Smooth muscle cell (in vitro differentiated cells): ENCODE measurements around the gene CD81. TPM values are rescaled to one million over a fixed set of nuclear protein-coding genes. Genes with fewer than 3 reads are reported as not detected.

Experiments used
- DNase-seq: peaks from one replicate; lab custom pipeline; 2025; ENCODE audit not compliant: unreplicated experiment; lab: John Stamatoyannopoulos, UW
- H2AFZ ChIP-seq: fragments of 200-600 bp; sonication (generic); 2 replicates; pipeline ENCODE4 v1.6.0; 2016; ENCODE audit warnings: antibody characterized with exemption, low read depth, mild to moderate bottlenecking
- H3F3A ChIP-seq: fragments of 200-600 bp; sonication (generic); 2 replicates; pipeline ENCODE4 v1.6.0; 2017; ENCODE audit warnings: antibody characterized with exemption, low read depth
- H3K27ac ChIP-seq: fragments of 200-600 bp; sonication (generic); 2 replicates; pipeline ENCODE4 v1.5.1; 2016; ENCODE audit warnings: low read depth, mild to moderate bottlenecking
- H3K27me3 ChIP-seq: fragments of 200-600 bp; sonication (generic); 2 replicates; pipeline ENCODE4 v1.6.1; 2016; ENCODE audit warnings: low read depth, mild to moderate bottlenecking
- H3K36me3 ChIP-seq: fragments of 200-600 bp; sonication (generic); 2 replicates; pipeline ENCODE4 v1.5.1; 2016; ENCODE audit warnings: low read depth
- H3K4me1 ChIP-seq: fragments of 200-600 bp; sonication (generic); 2 replicates; pipeline ENCODE4 v1.5.1; 2016; ENCODE audit warnings: low read depth
- H3K4me2 ChIP-seq: fragments of 200-600 bp; sonication (generic); 2 replicates; pipeline ENCODE4 v1.6.0; 2016; ENCODE audit warnings: mild to moderate bottlenecking
- H3K4me3 ChIP-seq: fragments of 200-600 bp; sonication (generic); 2 replicates; pipeline ENCODE4 v1.5.1; 2016; ENCODE audit warnings: mild to moderate bottlenecking
- H3K79me2 ChIP-seq: fragments of 200-600 bp; sonication (generic); 2 replicates; pipeline ENCODE4 v1.6.0; 2016; ENCODE audit warnings: low read depth, mild to moderate bottlenecking
- H3K9ac ChIP-seq: fragments of 200-600 bp; sonication (generic); 2 replicates; pipeline ENCODE4 v1.6.0; 2016; ENCODE audit warnings: low read depth
- H3K9me3 ChIP-seq: fragments of 200-600 bp; sonication (generic); replicated peaks from 2 replicates; pipeline ENCODE4 v1.5.1; 2016; ENCODE audit warnings: low read depth
- H4K20me1 ChIP-seq: fragments of 200-600 bp; sonication (generic); 2 replicates; pipeline ENCODE4 v1.6.0; 2016; ENCODE audit warnings: low read depth
- WGBS: methylation state at CpG from one replicate; pipeline ENCODE4 v1.1.7; 2016; ENCODE audit warnings: low lambda C conversion rate; 5-methylcytosine and 5-hydroxymethylcytosine counted together
- polyA plus RNA-seq: library from polyadenylated mRNA; unstranded; fragments of >200 nt; fragmentation: Nextera tagmentation; extraction: Ambion mirVana; gene quantifications from 2 replicates; pipeline ENCODE4 v1.2.1, GENCODE V29; 2016
- total RNA-seq: library from RNA; depleted of rRNA; stranded (reverse); fragments of >200 nt; gene quantifications from 2 replicates; pipeline ENCODE4 v1.2.3, GENCODE V29; 2014
- TF ChIP-seq, protein P1 (sequence below): fragments of 200-600 bp; sonication (generic); IDR thresholded peaks from 2 replicates; pipeline ENCODE4 v1.5.1; 2017; ENCODE audit warnings: borderline replicate concordance, mild to moderate bottlenecking, antibody characterized with exemption; ENCODE audit not compliant: insufficient read depth, poor library complexity, severe bottlenecking

The CD81 gene
- total and polyA plus RNA-seq, 2 experiments from 2014 or later = 191 to 519 TPM

DNA sequence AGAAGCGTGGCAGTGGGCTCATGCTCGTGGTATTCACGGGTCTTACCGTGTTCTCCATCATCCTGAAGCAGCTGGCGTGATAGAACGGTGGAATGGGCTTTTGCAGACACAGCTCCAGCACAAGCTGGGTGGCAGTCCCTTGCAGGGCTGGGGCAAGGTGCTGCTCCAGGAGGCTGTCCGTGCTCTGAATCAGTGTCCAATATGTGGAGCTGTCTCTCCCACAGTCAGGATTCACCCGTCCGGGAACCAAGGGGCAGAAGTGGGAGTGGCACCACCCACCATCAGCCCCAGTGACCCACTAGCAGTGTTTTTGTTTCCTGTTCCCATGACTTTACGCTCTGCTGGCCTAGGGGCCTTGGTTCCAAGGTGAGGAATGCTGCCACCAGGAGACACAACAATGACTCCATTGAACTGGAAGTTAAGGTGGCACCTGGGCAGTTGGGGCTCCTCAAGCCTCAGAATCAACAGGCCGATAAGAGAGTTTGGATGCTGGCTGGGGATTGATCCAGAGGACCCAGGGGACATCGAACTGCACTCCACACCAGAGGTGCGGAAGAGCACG lies 16.9 kb upstream of the CD81 start:
- no peaks in the 10 kb centered on the region for H4K20me1 ChIP-seq
- no peaks in the 10 kb centered on the region for H3K79me2 ChIP-seq
- no peak for DNase-seq
- no peaks in the 10 kb centered on the region for H3F3A ChIP-seq
- H3K27me3 ChIP-seq = no peaks in the 10 kb centered on the region
- no peaks in the 10 kb centered on the region for H3K4me1 ChIP-seq
- no peaks in the 10 kb centered on the region for H3K36me3 ChIP-seq
- H3K9me3 ChIP-seq = no peaks in the 10 kb centered on the region
- H3K4me2 ChIP-seq = no peak overlapping the region
- TF ChIP-seq, protein P1, sequence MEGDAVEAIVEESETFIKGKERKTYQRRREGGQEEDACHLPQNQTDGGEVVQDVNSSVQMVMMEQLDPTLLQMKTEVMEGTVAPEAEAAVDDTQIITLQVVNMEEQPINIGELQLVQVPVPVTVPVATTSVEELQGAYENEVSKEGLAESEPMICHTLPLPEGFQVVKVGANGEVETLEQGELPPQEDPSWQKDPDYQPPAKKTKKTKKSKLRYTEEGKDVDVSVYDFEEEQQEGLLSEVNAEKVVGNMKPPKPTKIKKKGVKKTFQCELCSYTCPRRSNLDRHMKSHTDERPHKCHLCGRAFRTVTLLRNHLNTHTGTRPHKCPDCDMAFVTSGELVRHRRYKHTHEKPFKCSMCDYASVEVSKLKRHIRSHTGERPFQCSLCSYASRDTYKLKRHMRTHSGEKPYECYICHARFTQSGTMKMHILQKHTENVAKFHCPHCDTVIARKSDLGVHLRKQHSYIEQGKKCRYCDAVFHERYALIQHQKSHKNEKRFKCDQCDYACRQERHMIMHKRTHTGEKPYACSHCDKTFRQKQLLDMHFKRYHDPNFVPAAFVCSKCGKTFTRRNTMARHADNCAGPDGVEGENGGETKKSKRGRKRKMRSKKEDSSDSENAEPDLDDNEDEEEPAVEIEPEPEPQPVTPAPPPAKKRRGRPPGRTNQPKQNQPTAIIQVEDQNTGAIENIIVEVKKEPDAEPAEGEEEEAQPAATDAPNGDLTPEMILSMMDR = no peak
- WGBS = 93% methylated on average over 14 of the region's 14 CpGs
- no peak overlapping the region for H3K27ac ChIP-seq
- H3K9ac ChIP-seq = no peak overlapping the region
- H2AFZ ChIP-seq = no peak overlapping the region
- no peak overlapping the region for H3K4me3 ChIP-seq

DNA sequence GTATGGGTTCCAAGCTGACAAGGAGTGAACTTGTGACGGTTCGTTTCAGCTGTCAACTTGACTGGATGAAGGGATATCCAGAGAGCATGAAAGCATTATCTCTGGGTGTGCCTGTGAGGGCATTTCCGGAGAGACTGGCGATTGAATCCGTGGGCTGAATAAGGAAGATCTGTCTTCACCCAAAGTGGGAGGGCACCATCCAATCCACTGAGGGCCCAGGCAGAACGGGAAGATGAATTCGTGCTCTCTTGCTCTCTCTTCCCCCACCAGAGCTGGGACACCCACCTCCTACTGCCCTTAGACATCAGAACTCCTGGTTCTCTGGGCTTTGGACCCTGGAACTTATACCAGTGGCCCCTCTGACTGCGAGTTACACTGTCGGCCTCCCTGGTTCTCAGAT lies 15.5 kb upstream of the CD81 start:
- Histone ChIP-seq H3F3A (no peaks in the 10 kb centered on the region), H3K4me3 (no peak overlapping the region), H3K4me1 (no peaks in the 10 kb centered on the region), H3K27me3 (no peaks in the 10 kb centered on the region), H3K4me2 (no peak overlapping the region), H3K79me2 (no peaks in the 10 kb centered on the region), H4K20me1 (no peaks in the 10 kb centered on the region), H2AFZ (no peak overlapping the region), H3K27ac (no peak overlapping the region), H3K9ac (no peak overlapping the region), H3K9me3 (no peaks in the 10 kb centered on the region), H3K36me3 (no peaks in the 10 kb centered on the region)
- no peak for DNase-seq
- TF ChIP-seq, protein P1 = no peak
- WGBS = 82% methylated on average over 9 of the region's 9 CpGs

DNA sequence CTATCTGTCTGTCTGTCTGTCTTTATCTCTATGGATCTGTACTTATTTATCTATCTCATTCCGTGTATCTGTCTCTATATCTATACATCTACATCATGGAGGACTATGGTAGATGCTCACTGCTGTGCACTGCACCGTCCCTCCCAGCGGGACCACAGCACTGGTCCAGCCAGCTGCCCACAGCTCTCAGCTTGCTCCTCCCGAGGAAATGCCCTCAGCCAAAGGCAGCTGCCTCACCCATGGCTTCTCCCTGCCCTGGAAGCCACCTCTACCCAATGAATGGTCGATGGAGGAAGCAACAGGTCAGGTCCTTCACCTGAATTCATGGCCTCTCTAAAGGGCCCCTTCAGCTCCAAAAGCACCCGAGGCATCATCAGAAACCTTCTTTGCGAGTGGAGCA lies 14.7 kb upstream of the CD81 start:
- no peak overlapping the region for H3K27ac ChIP-seq
- 95% methylated on average over 7 of the region's 7 CpGs for WGBS
- no peaks in the 10 kb centered on the region for H3K79me2 ChIP-seq
- no peak overlapping the region for H3K4me3 ChIP-seq
- TF ChIP-seq, protein P1 = no peak
- H3K36me3 ChIP-seq = no peaks in the 10 kb centered on the region
- DNase-seq = no peak
- H2AFZ ChIP-seq = no peak overlapping the region
- no peaks in the 10 kb centered on the region for H3F3A ChIP-seq
- no peaks in the 10 kb centered on the region for H4K20me1 ChIP-seq
- H3K4me2 ChIP-seq = no peak overlapping the region
- no peaks in the 10 kb centered on the region for H3K9me3 ChIP-seq
- H3K9ac ChIP-seq = no peak overlapping the region
- H3K4me1 ChIP-seq = no peaks in the 10 kb centered on the region
- H3K27me3 ChIP-seq = no peaks in the 10 kb centered on the region

DNA sequence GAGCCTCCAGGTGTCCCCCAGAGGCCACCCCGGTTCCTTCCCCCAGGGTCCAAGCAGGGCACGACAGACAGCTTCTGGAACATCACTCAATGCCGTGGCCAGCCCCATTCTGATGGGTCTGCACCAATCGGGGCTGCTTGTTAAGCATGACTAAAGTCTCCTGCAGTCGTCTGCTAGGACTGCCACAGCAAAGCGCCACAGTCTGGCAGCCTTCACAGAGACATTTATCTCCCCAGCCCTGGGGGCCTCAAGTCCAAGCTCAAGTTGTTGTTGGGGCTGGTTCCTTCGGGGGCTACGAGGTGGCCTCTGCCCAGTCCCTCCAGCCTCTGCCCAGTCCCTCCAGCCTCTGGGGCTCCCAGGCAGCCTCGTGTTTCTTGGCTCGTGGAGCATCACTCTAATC lies 14.0 kb upstream of the CD81 start:
- Histone ChIP-seq H3K4me3 (no peak overlapping the region), H3K79me2 (no peaks in the 10 kb centered on the region), H4K20me1 (no peaks in the 10 kb centered on the region), H3F3A (no peaks in the 10 kb centered on the region), H3K9me3 (no peaks in the 10 kb centered on the region), H3K4me2 (no peak overlapping the region), H3K9ac (no peak overlapping the region), H3K27ac (no peak overlapping the region), H3K36me3 (no peaks in the 10 kb centered on the region), H3K27me3 (no peaks in the 10 kb centered on the region), H3K4me1 (no peaks in the 10 kb centered on the region), H2AFZ (no peak overlapping the region)
- DNase-seq = no peak
- 93% methylated on average over 10 of the region's 10 CpGs for WGBS
- TF ChIP-seq, protein P1 = no peak
